Endothelial cell of umbilical vein (primary cell): ENCODE measurements around the gene SH3RF1.

Experiments used
- CTCF ChIP-seq, 2 donors: IDR thresholded peaks; 1 replicate in 1 of 2; 2 replicates in 1 of 2; pipeline ENCODE4 v1.5.1; 2011; ENCODE audit warnings: low read length in 2 of 2, mild to moderate bottlenecking in 2 of 2, moderate library complexity in 2 of 2, control low read depth in 1 of 2, inconsistent platforms in 1 of 2, low read depth in 1 of 2; ENCODE audit not compliant: insufficient read depth in 1 of 2; ENCODE audit errors: extremely low read depth in 1 of 2
- EZH2 ChIP-seq: IDR thresholded peaks from 2 replicates; pipeline ENCODE4 v1.6.1; 2012; ENCODE audit warnings: borderline replicate concordance, low read depth, mild to moderate bottlenecking, moderate library complexity, low read length, inconsistent platforms; ENCODE audit not compliant: severe bottlenecking
- FOS ChIP-seq: IDR thresholded peaks from 2 replicates; pipeline ENCODE4 v1.6.1; 2011; ENCODE audit warnings: mild to moderate bottlenecking, low read length, moderate library complexity, borderline replicate concordance; ENCODE audit not compliant: insufficient read depth
- GATA2 ChIP-seq: IDR thresholded peaks from 2 replicates; pipeline ENCODE4 v1.7.0; 2011; ENCODE audit warnings: low read depth, mild to moderate bottlenecking, moderate library complexity, mixed read lengths, low read length; ENCODE audit not compliant: insufficient read length, insufficient read depth
- JUN ChIP-seq: IDR thresholded peaks from 2 replicates; pipeline ENCODE4 v1.6.1; 2011; ENCODE audit warnings: borderline replicate concordance, low read depth; ENCODE audit not compliant: insufficient read length, insufficient read depth
- MAX ChIP-seq: IDR thresholded peaks from 2 replicates; pipeline ENCODE4 v1.6.1; 2011; ENCODE audit not compliant: insufficient read depth, insufficient read length
- POLR2A ChIP-seq: IDR thresholded peaks from 2 replicates; pipeline ENCODE4 v1.6.1; 2012; ENCODE audit warnings: low read depth, mild to moderate bottlenecking, control low read depth, low read length
- POLR2AphosphoS5 ChIP-seq: IDR thresholded peaks from 2 replicates; pipeline ENCODE4 v1.6.1; 2012; ENCODE audit warnings: low read depth, mild to moderate bottlenecking, control low read depth, low read length, moderate library complexity; ENCODE audit not compliant: insufficient read depth

- TF ChIP-seq CTCF (IDR thresholded peaks at IDR 0.05; ENCODE audit: extremely low read depth in 1 of 2, insufficient read depth in 1 of 2, low read depth in 1 of 2, low read length in 2 of 2) (no peak), EZH2 (no peak), POLR2AphosphoS5 (no peak), POLR2A (no peak), GATA2 (no peak), JUN (no peak), MAX (no peak), FOS (no peak)
These were observed 25.1 kb upstream of the SH3RF1 start for GRCh38 chr4:169295822-169296221.
